ENCODE data around the gene C20orf202.

C20orf202 gene

GRCh38 chr20:1155342-1155741 lies 47.9 kb upstream of the C20orf202 start:
- no peak for TF ChIP-seq EZH2 (IDR thresholded peaks at IDR 0.05; ENCODE audit: borderline replicate concordance, low read depth, low read length, severe bottlenecking)
- TF ChIP-seq, protein P1, sequence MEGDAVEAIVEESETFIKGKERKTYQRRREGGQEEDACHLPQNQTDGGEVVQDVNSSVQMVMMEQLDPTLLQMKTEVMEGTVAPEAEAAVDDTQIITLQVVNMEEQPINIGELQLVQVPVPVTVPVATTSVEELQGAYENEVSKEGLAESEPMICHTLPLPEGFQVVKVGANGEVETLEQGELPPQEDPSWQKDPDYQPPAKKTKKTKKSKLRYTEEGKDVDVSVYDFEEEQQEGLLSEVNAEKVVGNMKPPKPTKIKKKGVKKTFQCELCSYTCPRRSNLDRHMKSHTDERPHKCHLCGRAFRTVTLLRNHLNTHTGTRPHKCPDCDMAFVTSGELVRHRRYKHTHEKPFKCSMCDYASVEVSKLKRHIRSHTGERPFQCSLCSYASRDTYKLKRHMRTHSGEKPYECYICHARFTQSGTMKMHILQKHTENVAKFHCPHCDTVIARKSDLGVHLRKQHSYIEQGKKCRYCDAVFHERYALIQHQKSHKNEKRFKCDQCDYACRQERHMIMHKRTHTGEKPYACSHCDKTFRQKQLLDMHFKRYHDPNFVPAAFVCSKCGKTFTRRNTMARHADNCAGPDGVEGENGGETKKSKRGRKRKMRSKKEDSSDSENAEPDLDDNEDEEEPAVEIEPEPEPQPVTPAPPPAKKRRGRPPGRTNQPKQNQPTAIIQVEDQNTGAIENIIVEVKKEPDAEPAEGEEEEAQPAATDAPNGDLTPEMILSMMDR (IDR thresholded peaks at IDR 0.05; ENCODE audit: borderline replicate concordance, extremely low read depth, low read length, poor library complexity, severe bottlenecking), result no peak
- H3K36me3 ChIP-seq (ENCODE audit: insufficient read depth, low read length), result peaks cover 68% of the 10 kb centered on the region
- no peak for ATAC-seq (ENCODE audit: insufficient read depth, low read depth)

DNA sequence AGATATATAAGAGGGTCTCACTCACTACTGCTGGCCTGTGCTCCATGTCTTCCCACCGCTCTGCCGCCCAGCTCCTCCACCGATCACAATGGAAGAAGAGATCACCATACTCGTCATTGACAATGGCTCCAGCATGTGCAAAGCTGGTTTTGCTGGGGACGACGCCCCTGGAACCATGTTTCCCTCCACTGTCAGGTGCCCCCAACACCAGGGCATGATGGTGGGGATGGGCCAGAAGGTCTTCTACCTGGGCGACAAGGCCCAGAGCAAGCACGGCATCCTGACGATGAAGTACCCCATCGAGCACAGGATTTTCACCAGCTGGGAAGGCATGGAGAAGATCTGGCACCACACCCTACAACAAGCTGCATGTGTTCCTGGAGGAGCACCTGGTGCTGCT lies 42.8 kb upstream of the C20orf202 start:
- H3K36me3 ChIP-seq (ENCODE audit: insufficient read depth, low read length), result peaks cover 66% of the 10 kb centered on the region

More at GRCh38 chr20:1155342-1155741, 47.9 kb upstream of the C20orf202 start:
- Histone ChIP-seq H3K4me1 (ENCODE audit: insufficient read depth, low read length) (no peaks in the 10 kb centered on the region), H3K9ac (ENCODE audit: low read depth, low read length) (no peak overlapping the region), H3K79me2 (ENCODE audit: insufficient read depth, low read length) (no peaks in the 10 kb centered on the region), H3K27ac (ENCODE audit: low read length) (no peak overlapping the region), H4K20me1 (ENCODE audit: insufficient read depth, low read length) (0 out of 2 replicates have a peak, but pooled peaks cover 6% of the 10 kb centered on the region), H3K4me3 (ENCODE audit: low read depth in 1 of 2, low read length in 2 of 2) (no peak overlapping the region), H3K4me2 (ENCODE audit: insufficient read depth, low read length) (no peak overlapping the region), H3K9me3 (ENCODE audit: insufficient read depth, low read length, severe bottlenecking) (no peaks in the 10 kb centered on the region), H2AFZ (ENCODE audit: low read depth, low read length) (no peak overlapping the region), H3K27me3 (ENCODE audit: insufficient read depth, low read length, poor library complexity) (no peaks in the 10 kb centered on the region)
- no peak for DNase-seq

GRCh38 chr20:1160991-1161390 lies 42.3 kb upstream of the C20orf202 start:
- Histone ChIP-seq H3K36me3 (ENCODE audit: insufficient read depth, low read length) (peaks cover 66% of the 10 kb centered on the region), H3K9me3 (ENCODE audit: insufficient read depth, low read length, severe bottlenecking) (no peaks in the 10 kb centered on the region), H3K9ac (ENCODE audit: low read depth, low read length) (no peak overlapping the region), H3K27me3 (ENCODE audit: insufficient read depth, low read length, poor library complexity) (no peaks in the 10 kb centered on the region), H2AFZ (ENCODE audit: low read depth, low read length) (no peak overlapping the region), H3K27ac (ENCODE audit: low read length) (no peak overlapping the region), H3K4me2 (ENCODE audit: insufficient read depth, low read length) (no peak overlapping the region), H4K20me1 (ENCODE audit: insufficient read depth, low read length) (peaks cover 24% of the 10 kb centered on the region), H3K4me1 (ENCODE audit: insufficient read depth, low read length) (no peaks in the 10 kb centered on the region), H3K4me3 (ENCODE audit: low read depth in 1 of 2, low read length in 2 of 2) (no peak overlapping the region), H3K79me2 (ENCODE audit: insufficient read depth, low read length) (no peaks in the 10 kb centered on the region)
- DNase-seq (no peak), ATAC-seq (ENCODE audit: insufficient read depth, low read depth) (no peak)
- TF ChIP-seq, protein P1 (IDR thresholded peaks at IDR 0.05; ENCODE audit: borderline replicate concordance, extremely low read depth, low read length, poor library complexity, severe bottlenecking), result no peak
- TF ChIP-seq EZH2 (IDR thresholded peaks at IDR 0.05; ENCODE audit: borderline replicate concordance, low read depth, low read length, severe bottlenecking), result no peak

More for the DNA sequence above, 42.8 kb upstream of the C20orf202 start:
- peaks cover 24% of the 10 kb centered on the region for H4K20me1 ChIP-seq (ENCODE audit: insufficient read depth, low read length)
- ATAC-seq (ENCODE audit: insufficient read depth, low read depth), result no peak
- H2AFZ ChIP-seq (ENCODE audit: low read depth, low read length), result no peak overlapping the region
- no peak for DNase-seq
- H3K27me3 ChIP-seq (ENCODE audit: insufficient read depth, low read length, poor library complexity), result no peaks in the 10 kb centered on the region
- no peaks in the 10 kb centered on the region for H3K4me1 ChIP-seq (ENCODE audit: insufficient read depth, low read length)
- TF ChIP-seq EZH2 (IDR thresholded peaks at IDR 0.05; ENCODE audit: borderline replicate concordance, low read depth, low read length, severe bottlenecking), result no peak
- TF ChIP-seq, protein P1 (IDR thresholded peaks at IDR 0.05; ENCODE audit: borderline replicate concordance, extremely low read depth, low read length, poor library complexity, severe bottlenecking), result no peak
- H3K27ac ChIP-seq (ENCODE audit: low read length), result no peak overlapping the region
- H3K9ac ChIP-seq (ENCODE audit: low read depth, low read length), result no peak overlapping the region
- no peaks in the 10 kb centered on the region for H3K9me3 ChIP-seq (ENCODE audit: insufficient read depth, low read length, severe bottlenecking)
- H3K4me3 ChIP-seq (ENCODE audit: low read depth in 1 of 2, low read length in 2 of 2), result no peak overlapping the region
- H3K4me2 ChIP-seq (ENCODE audit: insufficient read depth, low read length), result no peak overlapping the region
- no peaks in the 10 kb centered on the region for H3K79me2 ChIP-seq (ENCODE audit: insufficient read depth, low read length)

DNA sequence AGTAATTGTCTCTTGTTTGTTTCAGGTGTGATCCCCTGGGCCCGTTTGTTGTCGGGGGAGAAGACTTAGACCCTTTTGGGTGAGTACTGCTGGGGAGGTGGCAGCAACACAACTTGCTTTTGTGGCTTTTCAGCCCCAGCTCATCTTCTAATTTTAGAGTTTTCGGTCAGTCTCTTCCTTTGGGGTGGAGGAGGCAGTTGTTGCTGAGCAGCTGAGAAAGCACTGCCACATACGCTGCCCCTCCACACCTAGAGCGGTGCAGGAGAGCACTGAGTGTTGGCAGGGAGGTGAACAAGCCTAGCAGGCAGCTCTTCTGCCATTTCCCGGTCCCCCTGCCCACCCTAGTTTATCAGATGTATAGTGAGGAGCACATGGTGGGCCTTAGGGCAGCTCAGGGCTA lies 40.1 kb upstream of the C20orf202 start:
- Histone ChIP-seq H3K4me3 (ENCODE audit: low read depth in 1 of 2, low read length in 2 of 2) (no peak overlapping the region), H3K4me2 (ENCODE audit: insufficient read depth, low read length) (no peak overlapping the region), H3K27me3 (ENCODE audit: insufficient read depth, low read length, poor library complexity) (no peaks in the 10 kb centered on the region), H3K4me1 (ENCODE audit: insufficient read depth, low read length) (no peaks in the 10 kb centered on the region), H3K9me3 (ENCODE audit: insufficient read depth, low read length, severe bottlenecking) (no peaks in the 10 kb centered on the region), H3K27ac (ENCODE audit: low read length) (no peak overlapping the region), H4K20me1 (ENCODE audit: insufficient read depth, low read length) (peaks cover 24% of the 10 kb centered on the region), H3K36me3 (ENCODE audit: insufficient read depth, low read length) (peaks cover 83% of the 10 kb centered on the region), H2AFZ (ENCODE audit: low read depth, low read length) (no peak overlapping the region), H3K9ac (ENCODE audit: low read depth, low read length) (no peak overlapping the region), H3K79me2 (ENCODE audit: insufficient read depth, low read length) (no peaks in the 10 kb centered on the region)
- no peak for DNase-seq
- no peak for ATAC-seq (ENCODE audit: insufficient read depth, low read depth)
- no peak for TF ChIP-seq EZH2 (IDR thresholded peaks at IDR 0.05; ENCODE audit: borderline replicate concordance, low read depth, low read length, severe bottlenecking)
- TF ChIP-seq, protein P1 (IDR thresholded peaks at IDR 0.05; ENCODE audit: borderline replicate concordance, extremely low read depth, low read length, poor library complexity, severe bottlenecking), result no peak

All from DND-41 (cell line).